ENCODE results near the gene SMYD1.

- TF ChIP-seq CTCF (IDR thresholded peaks at IDR 0.05) (no peak), POLR2A (IDR thresholded peaks at IDR 0.05) (no peak)
Observed at GRCh38 chr2:88067189-88067588, 436 bp upstream of the SMYD1 start.

Measured in lower leg skin (tissue), 3 donors.